Measurements from ENCODE around the gene ASIC4.
A peak's percentile ranks its signal among the peaks of the same experiment; 100 is the strongest.

ASIC4 gene

GRCh38 chr2:219562049-219563020, 48.1 kb downstream of the ASIC4 start:
- Histone ChIP-seq H3K9me3 (no peaks in the 10 kb centered on the region), H3K4me1 (peaks cover 19% of the 10 kb centered on the region), H3K36me3 (peaks cover 57% of the 10 kb centered on the region), H3K27me3 (no peaks in the 10 kb centered on the region), H3K4me3 (no peak overlapping the region), H3K9ac (no peak overlapping the region), H4K20me1 (peaks cover 24% of the 10 kb centered on the region), H3K27ac (no peak overlapping the region), H3K4me2 (no peak overlapping the region)
- no peak for TF ChIP-seq Cebpa-rat (IDR thresholded peaks at IDR 0.05)

GRCh38 chr2:219563271-219563928, 49.1 kb downstream of the ASIC4 start:
- Histone ChIP-seq H3K4me1 (peaks cover 22% of the 10 kb centered on the region), H3K4me2 (no peak overlapping the region), H4K20me1 (peaks cover 35% of the 10 kb centered on the region), H3K4me3 (no peak overlapping the region), H3K9me3 (no peaks in the 10 kb centered on the region), H3K9ac (no peak overlapping the region), H3K36me3 (peaks cover 66% of the 10 kb centered on the region), H3K27ac (no peak overlapping the region), H3K27me3 (no peaks in the 10 kb centered on the region)
- no peak for TF ChIP-seq Cebpa-rat (IDR thresholded peaks at IDR 0.05)

GRCh38 chr2:219565130-219566080, 51.1 kb downstream of the ASIC4 start:
- H3K4me2 ChIP-seq: no peak overlapping the region
- H3K4me3 ChIP-seq: no peak overlapping the region
- no peak overlapping the region for H3K27ac ChIP-seq
- peaks cover 35% of the 10 kb centered on the region for H3K4me1 ChIP-seq
- H3K9me3 ChIP-seq: no peaks in the 10 kb centered on the region
- H4K20me1 ChIP-seq: peaks cover 55% of the 10 kb centered on the region
- no peaks in the 10 kb centered on the region for H3K27me3 ChIP-seq
- peaks cover 66% of the 10 kb centered on the region for H3K36me3 ChIP-seq
- no peak for TF ChIP-seq Cebpa-rat (IDR thresholded peaks at IDR 0.05)
- no peak overlapping the region for H3K9ac ChIP-seq

GRCh38 chr2:219566640-219567039, 52.4 kb downstream of the ASIC4 start:
- H3K4me1 ChIP-seq: peaks cover 37% of the 10 kb centered on the region
- H3K27ac ChIP-seq: no peak overlapping the region
- H3K36me3 ChIP-seq: peaks cover 64% of the 10 kb centered on the region
- H4K20me1 ChIP-seq: peaks cover 57% of the 10 kb centered on the region
- TF ChIP-seq Cebpa-rat (IDR thresholded peaks at IDR 0.05): no peak
- no peak overlapping the region for H3K9ac ChIP-seq
- H3K4me3 ChIP-seq: no peak overlapping the region
- H3K9me3 ChIP-seq: no peaks in the 10 kb centered on the region
- H3K4me2 ChIP-seq: peak overlapping the region; percentile 34
- no peaks in the 10 kb centered on the region for H3K27me3 ChIP-seq

- TF ChIP-seq Cebpa-rat (IDR thresholded peaks at IDR 0.05): no peak
- Histone ChIP-seq H3K4me1 (peaks cover 42% of the 10 kb centered on the region), H3K36me3 (peaks cover 60% of the 10 kb centered on the region), H3K4me3 (no peak overlapping the region), H3K9ac (no peak overlapping the region), H3K4me2 (no peak overlapping the region), H4K20me1 (peaks cover 57% of the 10 kb centered on the region), H3K27ac (no peak overlapping the region), H3K9me3 (no peaks in the 10 kb centered on the region), H3K27me3 (no peaks in the 10 kb centered on the region)
Observed at GRCh38 chr2:219567131-219567530, 52.8 kb downstream of the ASIC4 start.

- TF ChIP-seq Cebpa-rat (IDR thresholded peaks at IDR 0.05): no peak
- peaks cover 52% of the 10 kb centered on the region for H3K36me3 ChIP-seq
- H3K9ac ChIP-seq: no peak overlapping the region
- no peak overlapping the region for H3K27ac ChIP-seq
- no peak overlapping the region for H3K4me3 ChIP-seq
- peaks cover 45% of the 10 kb centered on the region for H3K4me1 ChIP-seq
- peaks cover 57% of the 10 kb centered on the region for H4K20me1 ChIP-seq
- no peaks in the 10 kb centered on the region for H3K27me3 ChIP-seq
- H3K9me3 ChIP-seq: no peaks in the 10 kb centered on the region
- no peak overlapping the region for H3K4me2 ChIP-seq
Observed at GRCh38 chr2:219567791-219568361, 53.6 kb downstream of the ASIC4 start.

GRCh38 chr2:219569041-219569440, 54.8 kb downstream of the ASIC4 start:
- H4K20me1 ChIP-seq: peaks cover 57% of the 10 kb centered on the region
- 0 out of 2 replicates have a peak overlapping the region, but pooled peaks have one; percentile 2 for H3K9ac ChIP-seq
- H3K4me1 ChIP-seq: peaks cover 45% of the 10 kb centered on the region
- no peak overlapping the region for H3K4me3 ChIP-seq
- H3K4me2 ChIP-seq: peak overlapping the region; percentile 92
- H3K27ac ChIP-seq: no peak overlapping the region
- peaks cover 41% of the 10 kb centered on the region for H3K36me3 ChIP-seq
- TF ChIP-seq Cebpa-rat (IDR thresholded peaks at IDR 0.05): no peak
- no peaks in the 10 kb centered on the region for H3K27me3 ChIP-seq
- H3K9me3 ChIP-seq: no peaks in the 10 kb centered on the region

GRCh38 chr2:219569635-219570034, 55.4 kb downstream of the ASIC4 start:
- Histone ChIP-seq H3K9me3 (no peaks in the 10 kb centered on the region), H3K4me1 (peaks cover 45% of the 10 kb centered on the region), H3K36me3 (peaks cover 35% of the 10 kb centered on the region), H3K4me2 (peak overlapping the region; percentile 92), H4K20me1 (peaks cover 57% of the 10 kb centered on the region), H3K4me3 (peak overlapping the region; percentile 88), H3K9ac (0 out of 2 replicates have a peak overlapping the region, but pooled peaks have one; percentile 2), H3K27ac (no peak overlapping the region), H3K27me3 (no peaks in the 10 kb centered on the region)
- TF ChIP-seq Cebpa-rat (IDR thresholded peaks at IDR 0.05): no peak
